GM13976 (cell line): ENCODE results near the gene LARP4B.
A peak's percentile ranks its signal among the peaks of the same experiment; 100 is the strongest.

Source experiments
- DNase-seq: peaks from one replicate; pipeline ENCODE4 v3.0.0; 2012; ENCODE audit warnings: low spot score
- in situ Hi-C: fragments of 300-500 bp; cut with MboI; formaldehyde crosslinking; loops from one replicate; pipeline ENCODE4 v1.12.0; 2022; ENCODE audit warnings: low sequenced_read_pairs, mixed read lengths, inconsistent platforms; ENCODE audit not compliant: unreplicated experiment
- TF ChIP-seq, protein P1 (sequence below): IDR thresholded peaks from 2 replicates; pipeline ENCODE4 v1.5.1; 2012; ENCODE audit warnings: borderline replicate concordance, mild to moderate bottlenecking; ENCODE audit not compliant: insufficient read depth; ENCODE audit errors: extremely low read depth, missing control alignments, control extremely low read depth

Gene LARP4B

DNA sequence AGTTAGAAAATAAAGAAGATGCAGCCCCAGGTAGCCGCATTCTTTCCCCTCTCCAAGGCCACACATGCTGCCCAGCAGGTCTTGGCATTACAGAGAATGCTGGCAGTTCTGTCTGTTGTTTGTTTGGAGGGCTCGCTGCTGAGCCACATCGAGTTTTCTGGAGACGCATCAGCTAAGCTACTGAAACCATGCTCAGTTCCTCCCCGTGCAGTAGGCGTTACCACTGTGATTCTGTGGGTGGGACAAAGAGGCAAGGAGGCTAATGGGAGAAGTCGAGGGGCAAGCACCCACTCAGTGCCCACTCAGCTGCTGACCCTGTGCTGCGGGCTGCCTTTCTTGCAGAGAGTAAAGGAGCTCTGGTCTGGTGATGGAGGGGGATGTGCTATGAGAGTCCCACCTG, 41.3 kb upstream of the LARP4B start:
- in situ Hi-C loops: no loop called here
- TF ChIP-seq, protein P1, sequence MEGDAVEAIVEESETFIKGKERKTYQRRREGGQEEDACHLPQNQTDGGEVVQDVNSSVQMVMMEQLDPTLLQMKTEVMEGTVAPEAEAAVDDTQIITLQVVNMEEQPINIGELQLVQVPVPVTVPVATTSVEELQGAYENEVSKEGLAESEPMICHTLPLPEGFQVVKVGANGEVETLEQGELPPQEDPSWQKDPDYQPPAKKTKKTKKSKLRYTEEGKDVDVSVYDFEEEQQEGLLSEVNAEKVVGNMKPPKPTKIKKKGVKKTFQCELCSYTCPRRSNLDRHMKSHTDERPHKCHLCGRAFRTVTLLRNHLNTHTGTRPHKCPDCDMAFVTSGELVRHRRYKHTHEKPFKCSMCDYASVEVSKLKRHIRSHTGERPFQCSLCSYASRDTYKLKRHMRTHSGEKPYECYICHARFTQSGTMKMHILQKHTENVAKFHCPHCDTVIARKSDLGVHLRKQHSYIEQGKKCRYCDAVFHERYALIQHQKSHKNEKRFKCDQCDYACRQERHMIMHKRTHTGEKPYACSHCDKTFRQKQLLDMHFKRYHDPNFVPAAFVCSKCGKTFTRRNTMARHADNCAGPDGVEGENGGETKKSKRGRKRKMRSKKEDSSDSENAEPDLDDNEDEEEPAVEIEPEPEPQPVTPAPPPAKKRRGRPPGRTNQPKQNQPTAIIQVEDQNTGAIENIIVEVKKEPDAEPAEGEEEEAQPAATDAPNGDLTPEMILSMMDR: no peak

DNA sequence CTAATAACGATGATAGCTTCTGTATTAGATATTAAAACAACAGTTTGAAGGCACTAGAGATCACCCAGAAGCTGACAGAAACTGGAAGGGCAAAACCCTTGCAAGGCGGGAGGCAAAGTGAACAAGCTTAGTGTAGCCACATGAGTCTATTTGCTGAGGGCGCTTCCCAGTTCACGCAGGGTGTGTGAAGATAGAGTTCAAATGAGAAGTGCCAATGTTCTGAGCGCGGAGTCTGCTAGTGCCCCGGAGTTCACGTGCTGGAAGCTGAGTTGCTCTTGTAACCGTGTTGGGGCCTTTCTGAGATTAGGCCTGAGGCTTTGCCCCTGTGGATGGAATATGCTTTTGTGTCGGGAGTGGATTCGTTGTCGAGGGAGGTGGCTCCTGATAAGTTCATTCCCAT, 40.1 kb upstream of the LARP4B start:
- in situ Hi-C loops: no loop called here
- TF ChIP-seq, protein P1: no peak
- no peak for DNase-seq

More for the DNA sequence above, 41.3 kb upstream of the LARP4B start:
- no peak for DNase-seq

DNA sequence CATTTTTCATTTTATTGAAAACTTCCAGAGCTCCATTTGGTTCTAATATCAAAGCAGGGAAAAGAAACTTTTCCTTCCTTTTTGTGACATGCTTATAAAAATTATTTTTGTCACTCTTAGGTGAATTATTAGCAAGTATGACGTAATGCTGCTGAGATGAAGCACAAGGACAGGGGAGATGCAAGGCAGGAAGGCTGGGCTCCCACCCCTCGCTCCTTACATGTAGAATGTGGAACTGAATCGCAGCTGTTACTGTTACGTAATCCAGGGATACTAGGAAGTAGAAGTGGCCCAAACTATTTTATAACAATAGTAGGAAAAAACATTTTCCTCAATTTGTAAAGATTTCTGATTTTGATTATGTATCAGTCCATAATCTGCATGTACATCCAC, 39.6 kb upstream of the LARP4B start:
- TF ChIP-seq, protein P1: no peak
- in situ Hi-C loops: no loop called here
- no peak for DNase-seq

DNA sequence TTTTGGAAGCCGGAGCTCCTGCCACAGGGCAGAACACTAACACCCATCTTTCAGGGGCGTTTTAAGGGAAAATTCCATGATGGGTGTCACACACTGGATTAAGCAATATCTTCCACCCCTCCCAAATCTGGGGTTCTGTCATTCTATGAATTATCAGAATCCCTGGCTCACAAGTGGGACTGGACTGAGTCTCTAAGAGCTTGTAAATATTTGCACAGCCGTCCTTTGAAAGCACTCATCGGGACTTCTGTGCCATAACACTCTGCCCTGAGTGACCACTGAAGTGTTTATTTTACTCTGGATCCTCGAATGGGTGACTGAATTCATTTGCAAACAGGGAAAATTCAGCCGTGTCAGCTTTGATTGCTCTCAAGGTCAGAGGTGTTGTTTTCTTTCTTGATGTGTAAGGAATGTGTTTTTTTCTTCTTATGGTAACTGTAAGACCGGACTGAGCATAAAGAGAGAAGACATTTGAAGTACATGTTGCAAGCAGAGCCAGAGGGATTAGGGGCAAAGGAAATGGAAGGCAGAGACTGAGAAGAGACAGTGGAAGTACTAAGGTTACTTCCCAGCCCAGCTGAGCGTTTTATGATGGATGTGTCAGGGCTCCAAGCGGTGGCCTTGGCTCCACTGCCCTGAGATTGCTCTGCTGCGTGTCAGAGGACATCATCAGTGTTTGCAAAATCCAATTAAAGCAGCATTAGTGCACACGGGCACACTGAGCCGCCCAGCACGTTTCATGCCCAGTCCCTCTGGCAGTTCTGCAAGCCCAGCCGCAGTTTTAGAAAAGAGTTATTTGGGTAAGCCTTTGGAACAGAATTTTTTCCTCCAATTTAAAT, 39.0 kb upstream of the LARP4B start:
- in situ Hi-C loops: no loop called here
- TF ChIP-seq, protein P1: no peak
- peak; percentile 4 for DNase-seq

DNA sequence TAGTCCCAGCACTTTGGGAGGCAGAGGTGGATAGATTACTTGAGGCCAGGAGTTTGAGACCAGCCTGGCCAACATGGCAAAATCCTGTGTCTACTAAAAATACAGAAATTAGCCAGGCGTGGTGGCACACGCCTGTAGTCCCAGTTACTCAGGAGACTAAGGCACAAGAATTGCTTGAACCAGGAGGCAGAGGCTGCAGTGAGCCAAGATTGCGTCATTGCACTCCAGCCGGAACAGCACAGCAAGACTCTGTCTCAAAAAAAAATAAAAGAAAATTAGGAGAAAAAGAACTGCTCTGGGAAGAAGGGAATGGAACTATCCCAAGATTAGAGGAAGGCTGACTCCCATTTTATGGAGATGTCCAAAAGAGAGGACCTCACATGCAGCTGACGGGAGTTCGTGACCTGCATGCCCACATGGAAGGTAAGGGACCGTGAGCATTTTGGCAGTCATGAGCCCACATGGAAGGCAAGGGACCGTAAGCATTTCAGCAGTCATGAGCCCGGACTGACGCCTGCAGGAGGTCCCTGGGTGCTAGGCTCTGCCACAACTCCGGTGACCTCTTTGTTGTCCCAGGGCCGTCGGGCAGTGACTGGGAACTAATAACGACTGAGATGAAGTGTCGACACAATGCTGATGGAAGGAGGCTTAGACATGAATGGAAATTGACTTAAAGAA, 38.1 kb upstream of the LARP4B start:
- TF ChIP-seq, protein P1: no peak
- DNase-seq: no peak
- in situ Hi-C loops: no loop called here

DNA sequence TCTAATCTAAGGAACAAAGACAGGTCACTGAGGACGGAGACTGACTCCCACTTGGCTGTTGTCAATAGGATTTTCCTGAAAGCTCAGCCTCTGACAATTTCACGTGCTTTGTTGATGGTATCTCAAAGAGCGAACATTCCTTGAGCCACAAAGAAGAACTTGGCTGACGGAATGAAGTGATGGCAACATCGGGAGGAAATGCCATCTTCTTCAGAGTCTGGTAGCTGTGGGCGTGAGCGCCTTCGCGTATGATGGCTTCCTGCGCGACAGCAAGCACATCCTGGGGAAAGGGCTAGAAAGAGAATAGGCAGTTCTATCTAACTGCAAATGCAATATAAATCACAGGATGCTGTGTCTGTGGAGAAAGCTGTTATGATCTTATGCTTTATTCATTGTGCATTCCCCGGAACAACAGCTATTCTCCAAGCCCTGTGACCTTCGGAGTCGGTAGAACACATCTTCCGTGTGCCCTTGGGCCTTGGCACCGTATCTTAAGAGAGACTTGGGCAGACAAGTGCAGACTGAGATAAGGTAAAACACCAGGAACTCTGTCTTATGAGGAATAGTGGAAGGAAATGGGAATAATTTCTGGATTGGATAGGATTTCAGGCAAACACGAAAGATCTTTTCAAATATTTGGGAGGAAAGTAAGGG, 37.2 kb upstream of the LARP4B start:
- in situ Hi-C loops: no loop called here
- TF ChIP-seq, protein P1: no peak
- no peak for DNase-seq
